ENCODE data around the gene DMD.

DNA sequence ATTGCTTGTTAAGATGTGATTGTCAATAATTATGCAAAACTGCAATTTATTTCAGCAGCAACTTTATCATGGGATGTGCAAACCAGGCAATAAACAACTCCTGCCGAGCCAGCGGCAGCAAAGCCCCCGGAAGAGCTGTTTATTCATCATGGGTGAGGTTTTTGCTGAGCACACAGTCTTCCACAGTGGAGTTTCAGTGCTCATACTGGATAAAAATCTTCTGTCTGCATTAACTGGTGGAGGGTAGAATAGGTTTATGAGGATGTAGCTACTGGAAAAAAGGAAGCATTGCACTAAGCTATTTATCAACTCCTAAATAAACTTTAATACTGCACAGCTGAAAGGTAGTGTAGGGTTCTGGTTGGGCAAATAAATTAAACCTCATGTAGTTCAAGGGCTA lies 1582.2 kb downstream of the DMD start:
- TF ChIP-seq CTCF (IDR thresholded peaks at IDR 0.05) (no peak), POLR2A (IDR thresholded peaks at IDR 0.05) (no peak)
